Tibial artery (tissue), 4 donors: ENCODE data around the gene TTC23.

Experiments used
- DNase-seq, 2 donors: peaks; one replicate each; pipeline ENCODE4 v3.0.0-alpha.2; 2019
- H3K27ac ChIP-seq, 2 donors: fragments of 200-600 bp; sonication (generic) in 1 of 2; 1 replicate in 1 of 2; 2 replicates in 1 of 2; pipeline ENCODE4 v1.5.1; 2018 to 2019; ENCODE audit warnings: mild to moderate bottlenecking in 1 of 2
- H3K27me3 ChIP-seq, 2 donors: fragments of 200-600 bp; sonication (generic) in 1 of 2; one replicate each; pipeline versions ENCODE4 v1.5.1 to v1.6.0; 2016 to 2019
- H3K36me3 ChIP-seq, 3 donors: fragments of 200-600 bp; sonication (generic) in 2 of 3; one replicate each; pipeline ENCODE4 v1.5.1; 2016 to 2019; ENCODE audit warnings: mild to moderate bottlenecking in 2 of 3
- H3K4me1 ChIP-seq, 4 donors: fragments of 200-600 bp; sonication (generic) in 2 of 4; 1 replicate in 3 of 4; 2 replicates in 1 of 4; pipeline ENCODE4 v1.5.1; 2016 to 2019
- H3K4me3 ChIP-seq, 2 donors: fragments of 200-600 bp; sonication (generic) in 1 of 2; 1 replicate in 1 of 2; 2 replicates in 1 of 2; pipeline ENCODE4 v1.5.1; 2018 to 2019; ENCODE audit warnings: mild to moderate bottlenecking in 2 of 2
- H3K9me3 ChIP-seq, 3 donors: fragments of 200-600 bp; sonication (generic) in 1 of 3; one replicate each; pipeline ENCODE4 v1.5.1; 2016 to 2019
- CTCF ChIP-seq, 2 experiments: fragments of 200-600 bp in 1 of 2; fragments of 450-650 bp in 1 of 2; IDR thresholded peaks; one replicate each; pipeline ENCODE4 v1.5.1; 2017 to 2019; ENCODE audit warnings: antibody characterized with exemption in 2 of 2, mild to moderate bottlenecking in 1 of 2, moderate library complexity in 1 of 2
- intact Hi-C: fragments of 100-400 bp; cut with DNase I; formaldehyde crosslinking; loops from one replicate; pipeline ENCODE4 v1.15.0; 2023; ENCODE audit warnings: low total_unique reads

TTC23 gene

GRCh38 chr15:99165020-99165790, 84.2 kb downstream of the TTC23 start:
- Histone ChIP-seq H3K9me3 (no peaks in the 10 kb centered on the region), H3K27me3 (no peaks in the 10 kb centered on the region), H3K27ac (peak overlapping the region in 1 of 2 donors; percentile 98), H3K4me3 (no peak overlapping the region), H3K4me1 (peaks cover 0 to 38% (median 25%) of the 10 kb centered on the region in 4 donors), H3K36me3 (peaks cover 4 to 15% (median 6%) of the 10 kb centered on the region in 3 donors)
- TF ChIP-seq CTCF (IDR thresholded peaks at IDR 0.05): no peak
- DNase-seq: no peak
- intact Hi-C loops: loop anchor here (5.0 kb wide), 2 partner anchors 43 to 58 kb away; partner anchors contain the start of gene SYNM

GRCh38 chr15:99164119-99164518, 85.3 kb downstream of the TTC23 start:
- intact Hi-C loops: no loop called here
- no peak overlapping the region for H3K27ac ChIP-seq
- H3K9me3 ChIP-seq: no peaks in the 10 kb centered on the region
- peaks cover 0 to 29% (median 17%) of the 10 kb centered on the region in 4 donors for H3K4me1 ChIP-seq
- DNase-seq: no peak
- no peak overlapping the region for H3K4me3 ChIP-seq
- no peak for TF ChIP-seq CTCF (IDR thresholded peaks at IDR 0.05)
- peaks cover 7 to 15% (median 11%) of the 10 kb centered on the region in 3 donors for H3K36me3 ChIP-seq
- H3K27me3 ChIP-seq: no peaks in the 10 kb centered on the region

GRCh38 chr15:99163271-99164062, 85.9 kb downstream of the TTC23 start:
- no peak for DNase-seq
- Histone ChIP-seq H3K27me3 (no peaks in the 10 kb centered on the region), H3K4me3 (no peak overlapping the region), H3K9me3 (no peaks in the 10 kb centered on the region), H3K4me1 (peaks cover 0 to 22% (median 13%) of the 10 kb centered on the region in 4 donors), H3K36me3 (peaks cover 8 to 17% (median 15%) of the 10 kb centered on the region in 3 donors), H3K27ac (no peak overlapping the region)
- intact Hi-C loops: no loop called here
- no peak for TF ChIP-seq CTCF (IDR thresholded peaks at IDR 0.05)

GRCh38 chr15:99158626-99159412, 90.6 kb downstream of the TTC23 start:
- intact Hi-C loops: no loop called here
- no peaks in the 10 kb centered on the region for H3K9me3 ChIP-seq
- H3K4me3 ChIP-seq: no peak overlapping the region
- no peak for TF ChIP-seq CTCF (IDR thresholded peaks at IDR 0.05)
- no peak for DNase-seq
- peaks cover 14 to 38% (median 16%) of the 10 kb centered on the region in 3 donors for H3K36me3 ChIP-seq
- no peaks in the 10 kb centered on the region for H3K27me3 ChIP-seq
- H3K4me1 ChIP-seq: peaks cover 0 to 8% (median 0%) of the 10 kb centered on the region in 4 donors
- H3K27ac ChIP-seq: no peak overlapping the region

GRCh38 chr15:99157456-99157855, 91.9 kb downstream of the TTC23 start:
- no peaks in the 10 kb centered on the region for H3K27me3 ChIP-seq
- peaks cover 0 to 8% (median 0%) of the 10 kb centered on the region in 4 donors for H3K4me1 ChIP-seq
- no peak for TF ChIP-seq CTCF (IDR thresholded peaks at IDR 0.05)
- H3K4me3 ChIP-seq: no peak overlapping the region
- H3K36me3 ChIP-seq: peaks cover 14 to 34% (median 16%) of the 10 kb centered on the region in 3 donors
- intact Hi-C loops: no loop called here
- no peaks in the 10 kb centered on the region for H3K9me3 ChIP-seq
- no peak for DNase-seq
- H3K27ac ChIP-seq: no peak overlapping the region
